HUES64 (cell line): ENCODE measurements around the gene PDGFD.

Experiments
- H3K27ac ChIP-seq: 2 replicates; pipeline ENCODE4 v1.7.0; 2013; ENCODE audit warnings: low read depth, low read length, inconsistent platforms
- H3K27me3 ChIP-seq: 2 replicates; pipeline ENCODE4 v1.6.1; 2013; ENCODE audit warnings: mild to moderate bottlenecking, low read length; ENCODE audit not compliant: insufficient read depth
- H3K36me3 ChIP-seq: 2 replicates; pipeline ENCODE4 v1.6.1; 2013; ENCODE audit warnings: mild to moderate bottlenecking, low read length; ENCODE audit not compliant: insufficient read depth
- H3K4me1 ChIP-seq: 2 replicates; pipeline ENCODE4 v1.6.1; 2013; ENCODE audit warnings: mild to moderate bottlenecking, low read length, moderate library complexity; ENCODE audit not compliant: insufficient read depth
- H3K4me3 ChIP-seq: 2 replicates; pipeline ENCODE4 v1.5.1; 2013; ENCODE audit warnings: mild to moderate bottlenecking, low read length, moderate library complexity
- H3K9ac ChIP-seq: 2 replicates; pipeline ENCODE4 v1.6.1; 2013; ENCODE audit warnings: mild to moderate bottlenecking, low read depth, low read length
- H3K9me3 ChIP-seq: 2 replicates; pipeline ENCODE4 v1.6.1; 2013; ENCODE audit warnings: low read depth, low read length; ENCODE audit not compliant: insufficient read depth
- WGBS: fragments of 150-250, 120-280 bp; methylation state at CpG from one replicate; pipeline ENCODE4 v1.1.7; 2013; ENCODE audit warnings: missing lambda C conversion rate; 5-methylcytosine and 5-hydroxymethylcytosine counted together

The PDGFD gene

DNA sequence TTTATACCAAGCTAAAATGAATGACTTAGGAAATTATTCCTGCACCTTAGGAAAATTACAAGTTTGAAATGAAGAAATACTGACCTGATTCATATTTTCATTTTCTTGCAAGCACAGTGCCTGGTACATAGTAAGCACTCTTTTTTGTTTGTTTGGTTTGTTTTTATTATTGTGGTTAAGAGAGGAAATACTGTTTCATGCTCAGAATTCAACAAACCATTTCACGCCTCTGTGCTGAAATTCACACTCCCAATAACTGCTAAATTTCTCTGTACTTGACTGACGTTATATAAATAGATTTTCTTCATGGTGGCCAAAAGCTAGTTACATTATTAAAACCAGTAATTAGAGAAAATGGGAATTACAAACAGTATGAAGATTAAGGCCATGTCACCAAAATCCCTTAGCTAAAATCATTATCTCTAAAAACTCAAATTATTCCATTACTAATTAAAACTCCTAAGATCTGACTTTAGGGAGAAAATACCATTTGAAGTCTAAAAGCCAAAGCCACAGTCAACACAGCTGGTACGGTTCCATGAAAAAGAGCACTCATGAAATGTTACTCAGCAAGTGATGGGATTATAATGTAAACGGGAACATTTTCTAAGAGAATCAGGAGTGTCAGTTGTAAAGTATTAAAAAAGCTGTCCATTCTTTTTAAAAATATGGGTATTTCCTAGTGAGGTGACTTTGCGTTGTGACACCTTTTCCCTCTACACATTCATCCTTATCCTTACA lies 205.3 kb downstream of the PDGFD start:
- H3K36me3 ChIP-seq: no peaks in the 10 kb centered on the region

DNA sequence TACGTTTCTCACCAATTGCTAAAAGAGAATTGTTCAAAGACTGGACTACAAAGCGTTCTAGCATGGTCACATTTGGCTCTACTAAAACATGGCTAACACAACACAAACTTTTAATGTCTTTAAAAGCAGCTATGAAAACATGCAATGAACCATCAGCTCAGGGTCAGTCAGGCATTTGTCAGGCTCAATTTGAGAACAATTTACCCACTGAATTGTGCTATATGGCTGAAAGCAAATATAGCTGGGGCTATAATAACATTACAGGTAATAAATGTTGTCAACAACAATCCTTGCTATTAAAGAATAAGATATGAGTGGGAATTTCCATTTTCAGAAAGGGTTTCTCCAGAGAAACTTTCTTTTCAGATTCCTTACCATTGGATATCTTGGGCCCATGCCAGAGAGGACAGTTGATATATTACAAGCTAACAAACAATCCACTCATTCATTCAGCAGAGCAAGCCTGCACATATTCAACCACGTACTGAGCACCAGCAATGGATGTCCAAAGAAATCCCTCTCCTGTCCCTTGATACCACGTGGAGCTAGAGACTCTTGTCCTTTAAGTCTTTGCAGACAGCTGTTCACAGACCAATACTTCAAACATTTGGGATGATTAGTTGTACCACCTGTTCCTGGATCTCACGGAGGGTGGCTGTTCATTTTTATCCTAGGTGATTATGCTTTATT lies 210.0 kb downstream of the PDGFD start:
- Histone ChIP-seq H3K4me1 (no peaks in the 10 kb centered on the region), H3K36me3 (no peaks in the 10 kb centered on the region), H3K27ac (no peak overlapping the region), H3K4me3 (no peak overlapping the region), H3K9ac (no peak overlapping the region), H3K27me3 (no peaks in the 10 kb centered on the region), H3K9me3 (no peaks in the 10 kb centered on the region; the same call in 1 of the 2 replicates)
- 88% methylated on average over 5 of the region's 5 CpGs for WGBS

More for the DNA sequence above, 205.3 kb downstream of the PDGFD start:
- 96% methylated on average over 3 of the region's 5 CpGs for WGBS
- H3K9ac ChIP-seq: no peak overlapping the region
- H3K27ac ChIP-seq: no peak overlapping the region
- H3K9me3 ChIP-seq: no peaks in the 10 kb centered on the region; the same call in 1 of the 2 replicates
- no peaks in the 10 kb centered on the region; the same call in 1 of the 2 replicates for H3K4me1 ChIP-seq
- H3K4me3 ChIP-seq: no peak overlapping the region
- no peaks in the 10 kb centered on the region for H3K27me3 ChIP-seq

DNA sequence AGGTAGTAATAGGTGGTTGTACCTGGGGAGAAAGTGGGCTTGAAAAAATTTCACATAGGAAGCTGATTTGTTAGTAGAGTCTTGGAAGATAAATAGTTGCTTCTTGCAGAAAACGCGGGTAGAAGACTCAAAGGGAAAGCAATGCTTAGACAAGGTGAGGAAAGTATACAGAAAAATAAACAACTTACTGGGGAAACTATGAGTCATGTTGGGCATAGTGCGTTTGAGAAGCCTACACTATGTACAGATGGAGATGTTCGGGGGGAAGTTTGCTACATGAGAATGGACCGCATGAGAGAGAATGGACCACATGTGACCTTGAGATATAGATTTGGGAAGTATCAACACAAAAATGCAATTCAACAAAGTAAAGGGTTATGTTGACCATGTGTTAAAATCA lies 214.2 kb downstream of the PDGFD start:
- no peak overlapping the region for H3K4me3 ChIP-seq
- no peak overlapping the region for H3K9ac ChIP-seq
- no peaks in the 10 kb centered on the region for H3K36me3 ChIP-seq
- H3K27ac ChIP-seq: no peak overlapping the region
- H3K9me3 ChIP-seq: no peaks in the 10 kb centered on the region
- no peaks in the 10 kb centered on the region for H3K27me3 ChIP-seq
- 95% methylated on average over 5 of the region's 5 CpGs for WGBS
- no peaks in the 10 kb centered on the region for H3K4me1 ChIP-seq

DNA sequence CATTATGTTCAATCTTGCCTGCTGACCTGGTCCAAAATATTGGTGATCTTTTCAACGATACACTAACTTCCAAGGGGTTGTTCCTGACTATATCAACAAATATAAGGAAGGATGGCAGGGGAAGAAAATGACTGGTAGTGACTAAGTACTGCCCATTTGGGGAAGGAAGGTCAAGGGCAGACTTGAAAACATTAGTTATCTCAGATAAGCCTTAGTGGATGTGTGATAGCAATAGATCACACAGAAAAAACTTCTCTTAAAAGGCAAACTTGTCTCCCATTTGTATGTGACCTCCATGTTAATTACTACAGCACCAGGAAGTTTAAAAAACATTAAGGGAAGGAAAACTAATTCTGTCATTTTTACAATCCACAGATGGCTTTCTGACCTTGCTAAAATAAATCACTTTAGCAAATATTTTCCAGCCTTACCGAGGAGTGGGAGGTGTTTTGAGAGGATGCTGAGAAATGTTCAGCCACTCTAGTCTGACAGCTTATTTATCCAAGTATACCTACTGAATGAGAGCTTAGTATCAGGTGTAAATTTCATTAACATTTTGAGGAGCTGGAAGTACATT lies 215.7 kb downstream of the PDGFD start:
- Histone ChIP-seq H3K9ac (no peak overlapping the region), H3K27me3 (no peaks in the 10 kb centered on the region), H3K36me3 (no peaks in the 10 kb centered on the region), H3K9me3 (no peaks in the 10 kb centered on the region), H3K27ac (no peak overlapping the region), H3K4me1 (no peaks in the 10 kb centered on the region), H3K4me3 (no peak overlapping the region)
- WGBS: 80% methylated on average over 1 of the region's 2 CpGs

DNA sequence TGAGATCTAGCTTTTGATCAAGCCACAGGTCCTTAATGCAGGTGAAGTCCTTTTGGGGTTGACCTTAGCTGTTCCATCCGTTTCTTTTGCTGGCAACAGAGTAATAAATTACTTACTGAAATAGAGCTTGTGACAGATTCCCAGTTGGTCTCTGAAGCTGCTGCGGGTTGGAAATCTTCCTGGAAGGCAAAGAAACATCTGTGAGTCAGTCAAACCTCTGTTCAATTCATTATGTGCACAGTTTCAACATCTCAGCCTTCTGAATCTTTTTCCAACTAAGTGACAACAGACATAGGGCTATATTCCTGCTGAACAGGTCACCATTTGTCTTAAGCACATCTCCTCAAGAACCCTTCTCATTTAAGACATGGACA lies 216.4 kb downstream of the PDGFD start:
- Histone ChIP-seq H3K9ac (no peak overlapping the region), H3K4me3 (no peak overlapping the region), H3K36me3 (no peaks in the 10 kb centered on the region), H3K4me1 (no peaks in the 10 kb centered on the region), H3K27ac (no peak overlapping the region), H3K27me3 (no peaks in the 10 kb centered on the region), H3K9me3 (no peaks in the 10 kb centered on the region)
- WGBS: 92% methylated on average over 2 of the region's 2 CpGs

DNA sequence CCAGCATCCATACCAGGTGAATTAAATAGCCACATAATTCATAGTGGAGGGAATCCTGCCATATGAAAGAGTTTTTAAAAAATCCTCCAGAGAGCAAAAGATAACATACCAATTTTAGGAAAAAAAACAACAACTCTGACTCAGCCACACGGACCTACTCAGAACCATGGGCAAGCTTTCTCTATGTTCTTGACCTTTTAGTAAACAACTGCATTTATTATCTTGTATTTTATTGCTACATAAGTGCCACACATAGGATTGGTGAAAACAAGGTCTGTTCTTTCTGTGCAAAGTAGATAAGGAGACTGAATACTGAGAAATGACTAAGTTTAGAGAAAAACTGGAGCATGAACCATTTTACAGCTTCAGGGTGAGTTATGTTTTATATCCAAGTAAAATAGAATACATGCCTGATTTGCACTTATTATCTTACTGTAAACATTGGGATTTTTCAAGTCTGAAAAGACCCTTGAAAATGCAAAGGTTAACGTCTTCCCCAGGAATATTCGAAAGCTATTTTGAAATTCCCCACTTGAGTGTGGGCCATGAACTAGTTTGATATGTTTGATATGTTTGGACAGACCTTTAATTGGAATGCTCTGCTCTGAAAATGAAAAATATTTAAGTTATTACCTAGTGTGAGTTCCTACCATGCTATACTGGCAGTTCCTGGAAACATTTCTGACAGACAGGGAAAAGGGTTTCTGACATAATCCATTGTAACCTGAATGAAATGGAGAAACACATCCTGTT lies 217.0 kb downstream of the PDGFD start:
- Histone ChIP-seq H3K4me3 (no peak overlapping the region), H3K4me1 (no peaks in the 10 kb centered on the region), H3K9ac (no peak overlapping the region), H3K27ac (no peak overlapping the region), H3K36me3 (no peaks in the 10 kb centered on the region), H3K27me3 (no peaks in the 10 kb centered on the region), H3K9me3 (no peaks in the 10 kb centered on the region)
- WGBS: 98% methylated on average over 3 of the region's 3 CpGs

DNA sequence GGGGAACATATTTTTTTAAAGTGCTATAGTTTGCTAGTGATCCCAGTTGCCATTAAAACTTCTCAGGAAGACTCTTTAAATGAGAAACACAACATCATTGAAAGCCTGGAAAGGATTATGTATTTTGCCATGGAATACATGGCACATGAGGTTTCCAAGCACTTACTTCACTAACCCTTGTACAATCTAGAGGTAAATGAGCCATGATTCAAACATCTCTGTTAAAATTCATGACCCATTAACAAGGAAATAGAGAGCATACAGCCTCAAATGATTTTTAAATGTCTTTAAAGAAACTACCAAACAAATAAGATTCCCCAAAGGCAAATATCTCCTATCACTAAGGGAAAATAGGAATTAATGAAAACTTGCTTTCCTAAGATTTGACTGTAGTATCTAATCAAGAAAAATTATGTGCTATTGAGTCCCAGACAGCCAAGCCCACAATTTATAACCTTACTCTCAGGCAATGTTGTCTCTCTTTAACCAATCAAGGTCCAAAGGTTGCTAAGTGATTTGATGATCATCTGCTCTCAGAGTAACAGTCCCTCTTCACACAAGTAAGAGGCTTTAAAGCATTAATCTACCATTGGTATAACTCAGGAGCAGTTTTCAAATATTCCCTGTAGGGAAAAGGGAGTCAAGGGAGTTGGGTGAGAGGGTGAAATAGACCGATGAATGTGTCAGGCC lies 219.6 kb downstream of the PDGFD start:
- no peak overlapping the region for H3K27ac ChIP-seq
- no peaks in the 10 kb centered on the region for H3K9me3 ChIP-seq
- no peaks in the 10 kb centered on the region for H3K36me3 ChIP-seq
- no peaks in the 10 kb centered on the region for H3K27me3 ChIP-seq
- 100% methylated on average over 1 of the region's 1 CpG for WGBS
- H3K4me1 ChIP-seq: peaks cover 7% of the 10 kb centered on the region; the same call in 1 of the 2 replicates
- no peak overlapping the region for H3K9ac ChIP-seq
- no peak overlapping the region for H3K4me3 ChIP-seq

DNA sequence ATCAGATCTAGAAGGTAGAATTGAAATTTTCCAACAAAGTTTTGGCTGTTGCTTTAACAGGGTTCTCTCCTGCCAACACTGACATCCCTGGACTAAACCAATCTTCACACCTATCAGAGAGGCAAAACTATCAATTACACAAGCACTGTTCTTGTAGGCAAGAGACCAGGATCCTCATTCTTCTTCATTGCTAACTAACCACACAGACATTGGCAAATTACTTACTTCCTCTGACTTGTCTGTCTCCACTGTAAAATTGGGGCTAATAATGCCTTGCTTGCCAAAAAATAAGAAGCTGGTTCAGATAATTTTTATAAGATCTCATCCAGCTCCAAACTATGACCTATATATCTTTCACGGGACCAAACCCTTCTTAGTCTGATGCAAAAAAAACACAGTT lies 221.3 kb downstream of the PDGFD start:
- H3K27ac ChIP-seq: no peak overlapping the region
- H3K9ac ChIP-seq: no peak overlapping the region
- no peaks in the 10 kb centered on the region for H3K27me3 ChIP-seq
- H3K36me3 ChIP-seq: no peaks in the 10 kb centered on the region
- WGBS: 94% methylated on average over 1 of the region's 1 CpG
- no peak overlapping the region for H3K4me3 ChIP-seq
- no peaks in the 10 kb centered on the region for H3K9me3 ChIP-seq
- peaks cover 7% of the 10 kb centered on the region; the same call in 1 of the 2 replicates for H3K4me1 ChIP-seq

DNA sequence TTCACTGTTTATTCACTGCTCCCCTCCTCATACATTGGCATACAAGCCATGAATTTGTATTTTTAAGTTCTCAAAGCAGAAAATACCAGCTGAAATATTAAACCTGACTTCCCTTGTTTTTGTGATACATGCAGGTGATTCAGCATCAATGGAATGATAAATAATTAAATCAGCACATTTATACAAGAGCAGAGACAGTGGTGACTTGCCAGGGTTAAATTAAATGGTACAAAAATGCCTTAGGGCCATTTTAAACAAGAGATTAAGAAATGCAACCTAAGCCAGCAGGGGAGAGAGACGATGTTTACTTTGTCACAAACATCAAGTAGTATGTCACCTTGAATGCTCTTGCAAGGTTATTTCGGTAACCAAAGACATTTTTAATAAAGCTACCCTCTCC lies 223.4 kb downstream of the PDGFD start:
- Histone ChIP-seq H3K9me3 (no peaks in the 10 kb centered on the region), H3K36me3 (no peaks in the 10 kb centered on the region), H3K9ac (no peak overlapping the region), H3K4me3 (no peak overlapping the region), H3K4me1 (peaks cover 7% of the 10 kb centered on the region; the same call in 1 of the 2 replicates), H3K27ac (no peak overlapping the region), H3K27me3 (no peaks in the 10 kb centered on the region)
- WGBS: 80% methylated on average over 1 of the region's 2 CpGs

DNA sequence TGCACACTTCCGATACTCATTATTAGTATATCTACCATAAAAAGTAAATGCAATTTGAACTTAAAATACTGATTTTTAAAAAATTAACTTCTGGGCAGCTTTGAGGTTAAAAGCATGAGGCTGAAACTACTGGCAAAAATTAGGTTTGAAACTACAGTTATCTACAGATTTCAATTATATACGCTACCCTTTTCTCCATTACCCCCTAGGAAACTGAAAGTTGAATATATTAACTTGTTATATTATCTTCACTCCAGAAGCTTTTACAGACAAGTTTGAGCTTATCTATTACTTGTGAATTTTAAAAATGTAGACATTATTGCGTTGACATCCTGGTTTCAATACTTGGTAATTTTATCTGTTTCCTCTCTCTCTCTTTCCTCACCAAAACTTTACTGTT lies 224.3 kb downstream of the PDGFD start:
- no peaks in the 10 kb centered on the region for H3K27me3 ChIP-seq
- WGBS: 94% methylated on average over 1 of the region's 3 CpGs
- no peaks in the 10 kb centered on the region for H3K9me3 ChIP-seq
- H3K4me1 ChIP-seq: peaks cover 7% of the 10 kb centered on the region; the same call in 1 of the 2 replicates
- H3K36me3 ChIP-seq: no peaks in the 10 kb centered on the region
- no peak overlapping the region for H3K4me3 ChIP-seq
- H3K9ac ChIP-seq: no peak overlapping the region
- no peak overlapping the region for H3K27ac ChIP-seq
